Right ventricle myocardium inferior (tissue), 1 donor: ENCODE results near the gene RBM17. TPM values are rescaled to one million over a fixed set of nuclear protein-coding genes. Genes with fewer than 3 reads are reported as not detected.
"Not testable (repeated sequence)": the region's sequence is repeated elsewhere in the genome, so short reads cannot be mapped to it uniquely, and the experiment has no call there.

Experiments used
- ATAC-seq: fragments of 200-7000 bp; cut with Tn5 transposase; one replicate; pipeline ENCODE4 v1.9.1; 2020; ENCODE audit warnings: mild to moderate bottlenecking, moderate library complexity
- DNase-seq: peaks from one replicate; pipeline ENCODE4 v3.0.0; 2021; ENCODE audit errors: missing footprints
- intact Hi-C: fragments of 100-400 bp; cut with DNase I; formaldehyde crosslinking; loops from one replicate; pipeline ENCODE4 v1.11.0; 2022
- total RNA-seq: library from RNA; stranded (reverse); fragmentation: NEBNext Ultra II Directional; extraction: Animal tissue kit (Norgen Biotek cat#: 25700); gene quantifications from one replicate; pipeline ENCODE4 v1.2.1, GENCODE V29; 2021
- donor health status: DM: no; HTN: yes; CAD: no; lungs with severe emphysema.

RBM17 gene
- total RNA-seq, 1 donor from 2014 or later: 65.7 TPM

DNA sequence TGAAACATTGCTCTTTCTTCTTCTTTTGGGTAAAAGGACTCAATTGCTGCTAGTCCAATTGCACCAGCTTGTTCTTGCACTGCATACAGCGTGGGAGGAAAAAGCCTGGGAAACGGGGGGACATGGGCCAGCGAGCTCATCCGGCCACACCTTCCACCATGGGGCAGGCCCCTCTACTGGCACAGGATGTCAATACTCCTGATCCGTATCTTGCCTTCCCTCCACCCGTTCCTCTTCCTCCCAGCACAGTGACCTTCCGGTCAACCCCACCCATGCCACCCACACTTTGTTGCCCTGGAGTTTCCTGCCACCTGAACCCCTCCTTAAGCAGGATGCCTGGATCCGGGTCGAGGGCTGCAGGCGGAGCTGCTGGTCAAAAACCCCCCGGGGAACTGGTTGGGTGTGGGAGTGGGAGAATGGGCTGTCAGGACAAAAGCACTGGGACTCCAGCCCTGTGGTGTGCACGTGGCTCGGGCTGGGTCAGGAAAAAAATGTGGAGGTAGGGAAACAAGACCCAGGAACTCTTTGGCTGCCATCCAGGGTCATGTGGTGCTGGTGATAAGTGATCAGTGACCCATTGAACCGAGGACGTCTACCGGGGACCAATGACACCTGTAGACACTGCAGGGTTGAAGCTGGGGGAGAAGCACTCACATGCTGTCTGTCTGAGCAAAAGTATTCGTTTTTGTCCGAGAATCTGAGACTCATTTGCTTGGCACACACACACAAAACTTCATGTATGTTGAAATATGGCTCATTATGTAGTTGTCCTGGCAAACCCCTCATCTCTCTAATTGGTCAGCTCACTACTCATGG lies 34.8 kb upstream of the RBM17 start:
- peak; percentile 36 for ATAC-seq
- intact Hi-C loops: loop anchor here (5.0 kb wide), 2 partner anchors 77 to 107 kb away; partner anchors contain the start of gene IL15RA
- peak; percentile 78 for DNase-seq

DNA sequence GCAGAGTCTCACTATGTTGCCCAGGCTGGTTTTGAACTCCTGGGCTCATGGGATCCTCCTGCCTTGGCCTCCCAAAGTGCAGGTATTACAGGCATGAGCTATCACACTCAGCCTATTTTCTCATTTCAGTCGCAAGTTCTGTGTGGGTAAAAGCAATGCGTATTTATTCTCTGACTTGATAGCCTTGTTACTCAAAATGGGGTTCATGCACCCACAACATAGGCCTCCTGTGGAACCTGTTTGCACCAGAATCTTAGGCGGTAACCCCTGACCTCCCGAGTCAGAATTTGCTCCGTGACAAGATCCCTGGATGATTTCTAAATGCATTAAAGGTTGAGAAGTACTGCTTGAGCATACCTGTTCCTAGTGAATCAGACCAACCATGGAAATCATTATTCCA lies 34.0 kb upstream of the RBM17 start:
- ATAC-seq: no peak
- no peak for DNase-seq
- intact Hi-C loops: loop anchor here (5.0 kb wide), 2 partner anchors 78 to 108 kb away; partner anchors contain the start of gene IL15RA

GRCh38 chr10:6055929-6056328 lies 32.9 kb upstream of the RBM17 start:
- DNase-seq: no peak
- ATAC-seq: no peak
- intact Hi-C loops: loop anchor here (2.0 kb wide), 1 partner anchor 31 kb away; no protein-coding TSS in a partner anchor

- DNase-seq (no peak), ATAC-seq (no peak)
- intact Hi-C loops: loop anchor here (2.0 kb wide), 1 partner anchor 30 kb away; no protein-coding TSS in a partner anchor
Observed at GRCh38 chr10:6056411-6057135, 32.3 kb upstream of the RBM17 start.

- no peak for ATAC-seq
- DNase-seq: no peak
- intact Hi-C loops: no loop called here
Observed at GRCh38 chr10:6058682-6059475, 30.0 kb upstream of the RBM17 start.

DNA sequence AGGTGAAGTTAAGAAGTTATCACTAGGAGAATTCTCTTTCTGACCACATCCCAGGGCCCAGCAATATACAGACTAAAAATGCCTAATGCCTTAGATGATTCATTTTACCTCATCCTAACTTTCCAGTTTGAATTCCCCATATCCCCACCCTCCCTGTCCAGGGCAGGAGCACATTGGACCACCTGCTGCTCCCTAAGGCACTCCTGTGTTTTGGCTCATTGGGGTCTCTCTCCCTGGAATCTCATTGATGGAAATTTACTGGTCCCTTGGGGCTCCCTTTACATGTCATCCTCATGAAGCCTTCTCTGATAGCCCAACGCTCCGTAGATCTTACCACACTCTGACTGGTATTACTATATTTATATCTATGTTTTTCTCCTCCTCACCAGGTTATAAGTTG lies 29.3 kb upstream of the RBM17 start:
- no peak for ATAC-seq
- intact Hi-C loops: no loop called here
- DNase-seq: no peak

GRCh38 chr10:6061056-6061455 lies 27.8 kb upstream of the RBM17 start:
- intact Hi-C loops: no loop called here
- ATAC-seq (no peak), DNase-seq (no peak)

DNA sequence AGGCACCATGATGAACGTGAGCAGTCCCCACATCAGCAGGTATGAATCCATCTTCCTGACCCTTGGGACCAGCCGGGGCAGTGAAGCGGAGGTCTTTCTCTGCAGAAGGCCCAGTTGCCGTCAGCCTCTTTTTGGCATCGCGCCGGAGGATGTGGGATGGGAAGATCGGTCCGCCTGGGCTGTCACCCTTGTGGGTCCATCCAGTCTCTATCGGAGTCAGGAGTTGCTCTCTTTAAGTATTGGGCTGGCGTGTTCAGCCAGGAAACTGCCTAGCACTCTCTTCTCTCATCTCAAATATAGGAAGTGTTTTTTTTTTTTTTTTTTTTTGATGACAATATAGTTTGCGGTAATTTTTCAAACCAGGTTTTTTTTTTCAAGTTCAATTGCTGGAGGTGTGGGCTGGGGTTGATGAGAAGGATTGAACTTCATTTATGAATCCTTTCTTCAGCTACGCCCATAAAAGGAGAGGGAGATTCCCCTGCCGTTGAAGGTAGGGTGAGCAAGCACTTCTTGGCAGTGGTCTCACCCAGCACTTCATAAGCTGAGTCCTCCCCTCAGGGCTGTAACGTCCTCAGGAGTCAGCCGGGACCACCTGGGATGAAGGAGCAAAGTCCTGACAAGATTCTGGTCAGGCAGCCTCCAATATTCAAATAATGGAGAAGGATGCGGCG lies 26.6 kb upstream of the RBM17 start, which contains the start of gene IL2RA:
Gene IL2RA (minus strand): TSS at position 267 of the 671 bp plus-strand sequence. CDS start 216 bp downstream, at position 51.
- DNase-seq (peak; percentile 63), ATAC-seq (no peak)
- intact Hi-C loops: no loop called here

DNA sequence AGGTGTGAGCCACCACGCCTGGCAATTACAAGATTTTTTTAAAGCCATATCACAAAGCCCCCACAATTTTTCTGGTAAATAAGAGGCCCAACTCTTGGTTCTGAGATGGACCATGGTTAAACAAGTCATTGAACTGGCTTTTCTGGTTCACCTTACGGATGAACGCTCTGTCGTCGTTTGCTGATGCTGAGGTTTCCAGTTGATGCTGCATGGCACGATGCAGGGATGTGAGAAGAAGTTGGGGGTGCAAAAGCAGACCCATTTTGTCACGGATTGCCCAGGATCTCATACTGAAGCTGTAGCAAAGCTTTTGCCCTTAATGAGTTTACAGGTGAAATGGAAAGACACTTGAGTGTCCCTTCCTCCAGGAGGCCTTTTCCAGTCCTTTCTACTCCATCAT lies 24.7 kb upstream of the RBM17 start:
- ATAC-seq: no peak
- no peak for DNase-seq
- intact Hi-C loops: no loop called here

- DNase-seq, ATAC-seq, intact Hi-C loops: not testable (repeated sequence)
Observed at GRCh38 chr10:6064726-6065125, 24.1 kb upstream of the RBM17 start.

- DNase-seq: no peak
- no peak for ATAC-seq
- intact Hi-C loops: no loop called here
Observed at GRCh38 chr10:6065406-6065805, 23.4 kb upstream of the RBM17 start.

DNA sequence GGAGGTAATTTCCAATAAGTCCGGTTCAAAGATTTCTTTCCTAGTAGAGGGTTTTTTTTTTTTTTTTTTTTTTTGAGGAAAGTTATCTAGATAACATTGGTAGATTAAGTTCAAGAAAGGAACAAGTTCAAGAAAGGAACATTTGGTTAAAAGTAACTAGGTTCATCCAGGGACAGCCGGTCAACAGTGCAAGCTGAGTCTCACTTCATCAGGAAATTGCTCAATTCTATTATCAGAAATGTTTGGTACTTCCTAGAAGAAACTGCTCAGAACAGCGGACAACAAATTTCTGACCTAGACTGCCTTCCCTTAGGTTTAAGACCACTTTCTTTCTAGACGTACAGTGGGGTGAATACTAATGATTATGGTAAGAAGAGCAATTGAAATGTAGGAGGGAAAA lies 23.0 kb upstream of the RBM17 start:
- intact Hi-C loops: no loop called here
- no peak for DNase-seq

GRCh38 chr10:6067457-6067856 lies 21.4 kb upstream of the RBM17 start:
- DNase-seq: no peak
- intact Hi-C loops: no loop called here
- ATAC-seq: no peak

More for the DNA sequence above, 23.0 kb upstream of the RBM17 start:
- ATAC-seq: peak; percentile 79

- ATAC-seq: no peak
- intact Hi-C loops: no loop called here
- no peak for DNase-seq
Observed at GRCh38 chr10:6068006-6068405, 20.8 kb upstream of the RBM17 start.

DNA sequence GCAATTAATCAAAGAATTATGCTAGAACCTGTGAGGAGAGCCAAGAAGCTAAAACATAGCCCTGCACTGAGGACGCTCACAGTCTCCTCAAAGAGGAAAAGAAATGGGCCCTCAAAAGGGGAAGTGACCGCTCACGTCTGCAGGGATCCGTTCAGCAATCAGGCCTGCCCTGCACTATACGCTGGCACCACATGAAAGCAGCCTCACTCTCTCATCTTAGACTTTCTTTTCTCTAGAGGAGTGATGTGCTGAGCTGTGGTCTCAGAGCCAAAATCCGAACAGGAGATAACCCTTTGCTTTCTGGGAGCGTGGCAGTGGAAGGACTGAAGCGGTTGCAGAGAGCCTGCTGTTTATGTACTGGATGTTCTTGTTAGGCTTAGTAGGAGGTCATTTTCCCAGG lies 20.4 kb upstream of the RBM17 start:
- DNase-seq (peak; percentile 62), ATAC-seq (peak; percentile 40)
- intact Hi-C loops: no loop called here

GRCh38 chr10:6069081-6069931 lies 19.5 kb upstream of the RBM17 start:
- intact Hi-C loops: no loop called here
- DNase-seq: no peak
- no peak for ATAC-seq

GRCh38 chr10:6070660-6071059 lies 18.2 kb upstream of the RBM17 start:
- DNase-seq: peak; percentile 70
- intact Hi-C loops: loop anchor here (5.0 kb wide), 1 partner anchor 53 kb away; no protein-coding TSS in a partner anchor

More at GRCh38 chr10:6070660-6071059, 18.2 kb upstream of the RBM17 start:
- ATAC-seq: no peak
